ENCODE data around the gene ATG3. TPM values are rescaled to one million over a fixed set of nuclear protein-coding genes. Genes with fewer than 3 reads are reported as not detected.

The ATG3 gene
- total and polyA plus RNA-seq, 7 experiments from 2014 or later: 35.1 to 75.8 (median 61.3) TPM

DNA sequence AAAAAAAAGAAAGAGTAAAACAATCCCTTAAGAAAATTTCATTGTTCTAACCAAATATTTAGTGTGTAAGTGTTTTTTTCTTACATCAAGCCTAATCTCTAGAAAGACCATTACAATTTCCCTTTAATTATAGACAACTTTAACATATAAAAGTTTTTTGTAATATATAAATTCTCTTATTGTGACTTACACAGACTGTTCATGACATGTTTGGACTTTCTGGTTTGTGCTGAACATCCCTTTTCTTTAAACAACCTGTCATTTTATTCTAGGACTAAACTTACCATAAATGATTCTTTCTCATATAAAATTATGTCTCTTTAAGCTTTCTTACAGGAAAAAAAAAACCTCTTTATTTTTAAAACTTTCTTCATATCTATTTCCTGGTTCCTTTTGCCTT, 49.4 kb downstream of the ATG3 start:
- CTCF ChIA-PET: interaction anchor here (1.0 kb wide), 1 partner anchor 179 kb away, joined by 3 read pairs; the partner anchor contains the start of gene CD200
- intact Hi-C loops (cut with micrococcal nuclease): no loop called here
- H3K36me3 Mint-ChIP-seq: peaks cover 3 to 18% (median 6%) of the 10 kb centered on the region in 5 donors

DNA sequence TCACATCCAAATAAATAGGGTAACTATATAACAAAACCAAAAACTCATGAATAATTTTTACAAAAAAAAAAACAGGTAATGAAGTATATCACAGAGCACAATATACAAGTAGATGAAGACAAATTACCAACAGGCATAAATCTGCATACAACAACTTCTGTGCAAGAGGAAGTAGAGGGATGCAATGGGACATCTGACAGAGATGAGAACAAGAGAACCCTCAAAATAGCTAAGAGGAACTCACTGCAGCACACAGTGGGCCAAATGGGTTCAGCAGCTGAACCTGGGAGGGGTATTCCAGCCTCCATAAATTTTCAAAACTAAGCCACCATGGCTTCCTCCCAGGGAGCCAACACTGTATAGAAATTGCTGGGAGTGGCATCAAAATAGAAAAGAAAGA, 52.9 kb downstream of the ATG3 start:
- no peak for ATAC-seq
- no peaks in the 10 kb centered on the region for H3K4me1 ChIP-seq (ENCODE audit: control insufficient read depth in 2 of 2, insufficient read depth in 2 of 2, low read length in 2 of 2)
- intact Hi-C loops (cut with micrococcal nuclease): no loop called here
- Mint-ChIP-seq H3K4me1 (peaks cover 10 to 34% (median 27%) of the 10 kb centered on the region in 7 donors), H3K4me3 (no peak overlapping the region), H3K9me3 (peaks cover 0 to 16% (median 2%) of the 10 kb centered on the region in 11 donors), H3K27ac (peak overlapping the region in 1 of 9 donors; percentile 36), H3K27me3 (no peaks in the 10 kb centered on the region), H3K36me3 (peaks cover 3 to 18% (median 6%) of the 10 kb centered on the region in 5 donors)
- no peaks in the 10 kb centered on the region for H3K9me3 ChIP-seq (ENCODE audit: control insufficient read depth in 2 of 3, low read length in 3 of 3)
- no peak overlapping the region for H3K4me3 ChIP-seq (ENCODE audit: low read length)
- POLR2A ChIA-PET: interaction anchor here (0.6 to 2.1 kb wide), 4 partner anchors 12 to 26 kb away, joined by 3 to 5 read pairs (median 4); no protein-coding TSS in a partner anchor
- no peak overlapping the region for H3K27ac ChIP-seq (ENCODE audit: low read depth, low read length)
- H3K27me3 ChIP-seq (ENCODE audit: control insufficient read depth in 2 of 2, insufficient read depth in 2 of 2, low read length in 2 of 2): no peaks in the 10 kb centered on the region
- CTCF ChIA-PET: no interaction called here
- no peak for DNase-seq
- no peaks in the 10 kb centered on the region for H3K36me3 ChIP-seq (ENCODE audit: control insufficient read depth in 2 of 3, insufficient read depth in 3 of 3, low read length in 3 of 3)

More for the DNA sequence above, 49.4 kb downstream of the ATG3 start:
- Histone ChIP-seq H3K4me1 (ENCODE audit: control insufficient read depth in 2 of 2, insufficient read depth in 2 of 2, low read length in 2 of 2) (peaks cover 0 to 3% of the 10 kb centered on the region in 2 donors), H3K4me3 (ENCODE audit: low read length) (no peak overlapping the region), H3K27ac (ENCODE audit: low read depth, low read length) (no peak overlapping the region), H3K36me3 (ENCODE audit: control insufficient read depth in 2 of 3, insufficient read depth in 3 of 3, low read length in 3 of 3) (no peaks in the 10 kb centered on the region), H3K9me3 (ENCODE audit: control insufficient read depth in 2 of 3, low read length in 3 of 3) (no peaks in the 10 kb centered on the region), H3K27me3 (ENCODE audit: control insufficient read depth in 2 of 2, insufficient read depth in 2 of 2, low read length in 2 of 2) (no peaks in the 10 kb centered on the region)
- Mint-ChIP-seq H3K4me1 (peaks cover 8 to 29% (median 21%) of the 10 kb centered on the region in 7 donors), H3K4me3 (no peak overlapping the region), H3K9me3 (peaks cover 0 to 16% (median 2%) of the 10 kb centered on the region in 11 donors), H3K27ac (no peak overlapping the region), H3K27me3 (no peaks in the 10 kb centered on the region)
- DNase-seq (no peak), ATAC-seq (no peak)
- POLR2A ChIA-PET: no interaction called here

DNA sequence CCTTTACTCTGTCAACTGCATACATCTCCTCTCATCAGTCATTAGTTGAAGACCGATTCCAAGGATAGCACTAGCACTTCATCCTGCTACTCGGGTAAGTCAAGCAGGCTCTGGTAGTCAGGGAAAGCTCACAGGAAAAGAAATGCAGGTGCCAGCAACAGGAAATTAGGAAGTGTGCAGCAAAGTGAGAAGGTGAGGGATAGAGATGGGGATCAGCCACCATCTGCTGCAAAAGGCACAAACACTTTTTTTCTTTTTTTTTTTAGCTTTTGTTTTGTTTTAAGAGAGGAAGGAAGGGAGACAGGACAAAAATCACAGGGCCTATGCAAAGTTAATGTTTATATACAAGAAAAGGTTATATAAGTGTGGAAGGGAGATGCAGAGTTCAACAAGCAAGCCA, 53.5 kb downstream of the ATG3 start:
- Histone ChIP-seq H3K4me1 (ENCODE audit: control insufficient read depth in 2 of 2, insufficient read depth in 2 of 2, low read length in 2 of 2) (no peaks in the 10 kb centered on the region), H3K36me3 (ENCODE audit: control insufficient read depth in 2 of 3, insufficient read depth in 3 of 3, low read length in 3 of 3) (no peaks in the 10 kb centered on the region), H3K27me3 (ENCODE audit: control insufficient read depth in 2 of 2, insufficient read depth in 2 of 2, low read length in 2 of 2) (no peaks in the 10 kb centered on the region), H3K9me3 (ENCODE audit: control insufficient read depth in 2 of 3, low read length in 3 of 3) (no peaks in the 10 kb centered on the region), H3K4me3 (ENCODE audit: low read length) (no peak overlapping the region), H3K27ac (ENCODE audit: low read depth, low read length) (no peak overlapping the region)
- Mint-ChIP-seq H3K27me3 (no peaks in the 10 kb centered on the region), H3K36me3 (peaks cover 3 to 18% (median 6%) of the 10 kb centered on the region in 5 donors), H3K4me3 (peak overlapping the region in 1 of 10 donors; percentile 27), H3K4me1 (peaks cover 10 to 34% (median 27%) of the 10 kb centered on the region in 7 donors), H3K27ac (peak overlapping the region in 1 of 9 donors; percentile 56), H3K9me3 (peaks cover 0 to 16% (median 2%) of the 10 kb centered on the region in 11 donors)
- intact Hi-C loops (cut with micrococcal nuclease): no loop called here
- no peak for ATAC-seq
- DNase-seq: no peak
- ChIA-PET CTCF (interaction anchor here (0.8 kb wide), 1 partner anchor 214 kb away, joined by 3 read pairs; the partner anchor contains the start of gene SLC9C1), POLR2A (interaction anchor here (0.6 to 2.1 kb wide), 4 partner anchors 11 to 26 kb away, joined by 3 to 5 read pairs (median 4); no protein-coding TSS in a partner anchor)

DNA sequence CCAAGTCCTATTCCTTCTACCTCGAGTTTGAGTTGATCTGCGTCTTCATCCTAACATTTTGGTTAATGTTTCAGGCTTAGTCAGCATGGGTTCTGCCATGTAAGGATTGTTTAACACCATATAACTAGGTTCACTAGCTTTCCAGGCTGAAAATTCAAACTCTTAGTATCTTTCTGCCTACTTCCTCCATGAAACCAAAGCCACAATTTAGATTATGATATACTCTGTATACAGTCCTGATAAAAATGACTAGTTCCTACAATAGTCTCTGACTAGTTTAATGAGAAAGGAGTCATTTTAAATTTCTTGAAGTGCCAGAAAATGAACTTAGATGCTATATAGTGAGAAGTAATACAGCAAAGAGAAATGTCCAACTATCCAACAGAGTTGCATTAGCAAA, 55.9 kb downstream of the ATG3 start:
- Mint-ChIP-seq H3K27me3 (no peaks in the 10 kb centered on the region), H3K9me3 (peaks cover 0 to 9% (median 0%) of the 10 kb centered on the region in 11 donors), H3K4me3 (no peak overlapping the region), H3K36me3 (peaks cover 0 to 12% (median 0%) of the 10 kb centered on the region in 5 donors), H3K27ac (no peak overlapping the region), H3K4me1 (peaks cover 12 to 49% (median 33%) of the 10 kb centered on the region in 7 donors)
- H3K27ac ChIP-seq (ENCODE audit: low read depth, low read length): no peak overlapping the region
- ATAC-seq (no peak), DNase-seq (no peak)
- POLR2A ChIA-PET: interaction anchor here (1.0 kb wide), 1 partner anchor 173 kb away, joined by 3 read pairs; the partner anchor contains the start of gene CD200
- no peaks in the 10 kb centered on the region for H3K9me3 ChIP-seq (ENCODE audit: control insufficient read depth in 2 of 3, low read length in 3 of 3)
- intact Hi-C loops (cut with micrococcal nuclease): loop anchor here (1.0 to 2.0 kb wide), 2 partner anchors 8 to 15 kb away; no protein-coding TSS in a partner anchor
- CTCF ChIA-PET: no interaction called here
- H3K4me1 ChIP-seq (ENCODE audit: control insufficient read depth in 2 of 2, insufficient read depth in 2 of 2, low read length in 2 of 2): no peaks in the 10 kb centered on the region
- no peak overlapping the region for H3K4me3 ChIP-seq (ENCODE audit: low read length)
- no peaks in the 10 kb centered on the region for H3K36me3 ChIP-seq (ENCODE audit: control insufficient read depth in 2 of 3, insufficient read depth in 3 of 3, low read length in 3 of 3)
- H3K27me3 ChIP-seq (ENCODE audit: control insufficient read depth in 2 of 2, insufficient read depth in 2 of 2, low read length in 2 of 2): no peaks in the 10 kb centered on the region

DNA sequence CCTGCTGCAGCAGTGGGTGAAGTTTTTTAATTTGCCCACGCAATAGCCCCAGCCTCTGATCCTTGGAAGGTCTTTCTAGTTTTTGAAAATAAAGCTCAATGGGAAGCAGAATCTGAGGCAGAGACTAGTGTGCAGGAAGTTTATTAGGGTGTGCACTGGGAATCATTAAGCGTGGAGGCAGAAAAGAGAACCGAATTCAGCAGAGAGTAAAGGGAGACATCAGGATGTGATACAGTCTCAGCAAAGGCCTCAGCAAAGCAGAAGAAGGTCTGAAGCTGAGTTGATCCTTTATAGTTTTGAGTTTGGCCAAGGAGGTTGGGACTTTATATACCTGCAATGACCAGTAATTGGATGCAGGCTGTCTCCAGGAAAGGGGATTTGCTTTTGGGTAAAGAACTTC, 57.6 kb downstream of the ATG3 start:
- H3K36me3 ChIP-seq (ENCODE audit: control insufficient read depth in 2 of 3, insufficient read depth in 3 of 3, low read length in 3 of 3): no peaks in the 10 kb centered on the region
- ChIA-PET CTCF (no interaction called here), POLR2A (interaction anchor here (0.6 kb wide), 1 partner anchor 185 kb away, joined by 5 read pairs; no protein-coding TSS in a partner anchor)
- H3K4me3 ChIP-seq (ENCODE audit: low read length): no peak overlapping the region
- peaks cover 0 to 10% of the 10 kb centered on the region in 2 donors for H3K4me1 ChIP-seq (ENCODE audit: control insufficient read depth in 2 of 2, insufficient read depth in 2 of 2, low read length in 2 of 2)
- ATAC-seq (no peak), DNase-seq (no peak)
- Mint-ChIP-seq H3K27ac (peak overlapping the region in 2 of 9 donors; percentile 23 to 34), H3K4me3 (no peak overlapping the region), H3K9me3 (no peaks in the 10 kb centered on the region), H3K36me3 (peaks cover 0 to 3% (median 0%) of the 10 kb centered on the region in 5 donors), H3K27me3 (no peaks in the 10 kb centered on the region), H3K4me1 (peaks cover 23 to 65% (median 48%) of the 10 kb centered on the region in 7 donors)
- H3K9me3 ChIP-seq (ENCODE audit: control insufficient read depth in 2 of 3, low read length in 3 of 3): no peaks in the 10 kb centered on the region
- intact Hi-C loops (cut with micrococcal nuclease): loop anchor here in 1 of 2 donors (2.0 kb wide), 1 partner anchor 13 kb away; no protein-coding TSS in a partner anchor
- H3K27me3 ChIP-seq (ENCODE audit: control insufficient read depth in 2 of 2, insufficient read depth in 2 of 2, low read length in 2 of 2): no peaks in the 10 kb centered on the region
- H3K27ac ChIP-seq (ENCODE audit: low read depth, low read length): no peak overlapping the region

DNA sequence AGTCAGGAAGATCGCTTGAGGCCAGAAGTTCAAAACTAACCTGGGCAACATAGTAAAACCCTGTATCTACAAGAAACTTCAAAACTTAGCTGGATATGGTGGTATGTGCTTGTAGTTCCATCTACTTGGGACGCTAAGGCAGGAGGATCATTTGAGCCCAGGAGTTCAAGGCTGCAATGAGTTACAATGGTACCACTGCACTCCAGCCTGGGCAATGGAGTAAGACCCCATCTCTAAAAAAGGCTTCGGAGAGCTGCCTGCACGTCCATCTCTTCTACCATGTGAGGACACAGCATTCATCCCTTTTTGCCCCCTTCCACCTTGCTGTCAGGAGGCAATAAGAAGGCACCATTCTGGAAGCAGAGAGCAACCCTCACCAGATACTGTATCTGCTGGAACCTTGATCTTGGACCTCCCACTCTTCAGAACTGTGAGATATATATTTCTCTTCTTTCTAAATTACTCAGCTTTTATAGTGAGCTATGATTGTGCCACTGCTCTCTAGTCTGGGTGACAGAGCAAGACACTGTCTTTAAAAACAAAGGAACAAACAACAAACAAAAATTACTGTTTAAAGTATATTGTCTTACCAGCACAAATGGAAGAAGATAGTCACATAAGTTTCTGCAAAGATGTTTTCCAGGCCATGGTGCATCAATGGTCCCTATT, 58.3 kb downstream of the ATG3 start:
- Mint-ChIP-seq H3K4me1 (peaks cover 22 to 58% (median 41%) of the 10 kb centered on the region in 7 donors), H3K27me3 (no peaks in the 10 kb centered on the region), H3K27ac (no peak overlapping the region), H3K9me3 (no peaks in the 10 kb centered on the region), H3K4me3 (no peak overlapping the region), H3K36me3 (peaks cover 0 to 3% (median 0%) of the 10 kb centered on the region in 5 donors)
- Histone ChIP-seq H3K4me1 (ENCODE audit: control insufficient read depth in 2 of 2, insufficient read depth in 2 of 2, low read length in 2 of 2) (peaks cover 0 to 10% of the 10 kb centered on the region in 2 donors), H3K27ac (ENCODE audit: low read depth, low read length) (no peak overlapping the region), H3K9me3 (ENCODE audit: control insufficient read depth in 2 of 3, low read length in 3 of 3) (no peaks in the 10 kb centered on the region), H3K36me3 (ENCODE audit: control insufficient read depth in 2 of 3, insufficient read depth in 3 of 3, low read length in 3 of 3) (no peaks in the 10 kb centered on the region), H3K27me3 (ENCODE audit: control insufficient read depth in 2 of 2, insufficient read depth in 2 of 2, low read length in 2 of 2) (no peaks in the 10 kb centered on the region), H3K4me3 (ENCODE audit: low read length) (no peak overlapping the region)
- intact Hi-C loops (cut with micrococcal nuclease): no loop called here
- no peak for ATAC-seq
- ChIA-PET POLR2A (interaction anchor here (0.6 kb wide), 1 partner anchor 184 kb away, joined by 5 read pairs; no protein-coding TSS in a partner anchor), CTCF (no interaction called here)
- DNase-seq: no peak

Measured in naive thymus-derived CD4-positive, alpha-beta T cell (primary cell).